PC-3 (cell line): ENCODE data around the gene P4HTM. TPM values are rescaled to one million over a fixed set of nuclear protein-coding genes. Genes with fewer than 3 reads are reported as not detected.

Experiments
- ATAC-seq: fragments of 200-7000 bp; cut with Tn5 transposase; 2 replicates; pipeline ENCODE4 v1.9.1; 2020; ENCODE audit warnings: mild to moderate bottlenecking, moderate library complexity
- BruUV-seq: library from RNA; stranded (reverse); fragments of 400-500 nt; replicated peaks from 2 replicates; lab custom pipeline; 2021; lab: Mats Ljungman, UMichigan
- CTCF ChIA-PET: fragments of 300-600 bp; sonication (Branson Sonifier 250); formaldehyde crosslinking; loops from one replicate; lab custom pipeline; 2022; ENCODE audit warnings: antibody characterized with exemption; lab: Charles Lee
- POLR2A ChIA-PET: fragments of 300-600 bp; sonication (Branson Sonifier 250); formaldehyde crosslinking; loops from one replicate; lab custom pipeline; 2022; ENCODE audit warnings: antibody characterized with exemption; ENCODE audit not compliant: unreplicated experiment; lab: Charles Lee
- DNase-seq: peaks from one replicate; pipeline ENCODE4 v3.0.0-alpha.2; 2015
- H2AFZ ChIP-seq: fragments of 300-600 bp; sonication (generic); 2 replicates; pipeline ENCODE4 v1.6.0; 2016; ENCODE audit warnings: antibody characterized with exemption, low read length
- H3F3A ChIP-seq: fragments of 300-600 bp; sonication (generic); one replicate; pipeline ENCODE4 v1.6.0; 2017; ENCODE audit warnings: antibody characterized with exemption, low read length, control low read depth, mild to moderate bottlenecking; ENCODE audit not compliant: unreplicated experiment
- H3K27ac ChIP-seq: fragments of 300-600 bp; sonication (generic); 2 replicates; pipeline ENCODE4 v1.5.1; 2016; ENCODE audit warnings: mild to moderate bottlenecking, low read length
- H3K27me3 ChIP-seq: fragments of 300-600 bp; sonication (generic); 2 replicates; pipeline ENCODE4 v1.6.1; 2016; ENCODE audit warnings: low read length, mixed read lengths
- H3K36me3 ChIP-seq: fragments of 300-600 bp; sonication (generic); 2 replicates; pipeline ENCODE4 v1.6.1; 2016; ENCODE audit warnings: low read depth, mixed run types, low read length, mixed read lengths
- H3K4me1 ChIP-seq: fragments of 300-600 bp; sonication (generic); 2 replicates; pipeline ENCODE4 v1.5.1; 2016; ENCODE audit warnings: low read length; ENCODE audit not compliant: insufficient read depth
- H3K4me2 ChIP-seq: fragments of 300-600 bp; sonication (generic); 2 replicates; pipeline ENCODE4 v1.6.0; 2016; ENCODE audit warnings: low read length
- H3K4me3 ChIP-seq: fragments of 300-600 bp; sonication (generic); 2 replicates; pipeline ENCODE4 v1.5.1; 2016; ENCODE audit warnings: mild to moderate bottlenecking, low read length, mixed read lengths
- H3K79me2 ChIP-seq: fragments of 300-600 bp; sonication (generic); 2 replicates; pipeline ENCODE4 v1.6.1; 2017; ENCODE audit warnings: low read length, mixed read lengths
- H3K9ac ChIP-seq: fragments of 300-600 bp; sonication (generic); 2 replicates; pipeline ENCODE4 v1.6.0; 2016; ENCODE audit warnings: mild to moderate bottlenecking, low read length
- H3K9me2 ChIP-seq: fragments of 300-600 bp; sonication (generic); replicated peaks from 2 replicates; pipeline ENCODE4 v1.6.1; 2016; ENCODE audit warnings: mixed run types, low read length, mixed read lengths
- H3K9me3 ChIP-seq: fragments of 300-600 bp; sonication (generic); 2 replicates; pipeline ENCODE4 v1.6.1; 2016; ENCODE audit warnings: low read length, mixed read lengths
- H4K20me1 ChIP-seq: fragments of 300-600 bp; sonication (generic); 2 replicates; pipeline ENCODE4 v1.6.1; 2016; ENCODE audit warnings: low read length, mixed read lengths
- CTCF ChIP-seq: fragments of 300-600 bp; sonication (generic); conservative IDR thresholded peaks from 2 replicates; pipeline ENCODE4 v1.5.1; 2017; ENCODE audit warnings: antibody characterized with exemption, low read depth, mild to moderate bottlenecking, low read length
- EZH2 ChIP-seq: fragments of 300-600 bp; sonication (generic); IDR thresholded peaks from one replicate; pipeline ENCODE4 v1.6.1; 2017; ENCODE audit warnings: antibody characterized with exemption, mild to moderate bottlenecking, low read length; ENCODE audit not compliant: unreplicated experiment
- EZH2phosphoT487 ChIP-seq: fragments of 300-600 bp; sonication (generic); IDR thresholded peaks from 2 replicates; pipeline ENCODE4 v1.6.1; 2018; ENCODE audit warnings: mild to moderate bottlenecking, antibody characterized with exemption, low read length, borderline replicate concordance
- intact Hi-C: fragments of 100-400 bp; cut with micrococcal nuclease; formaldehyde crosslinking; loops from 2 replicates; pipeline ENCODE4 v1.9.0; 2023
- total RNA-seq: library from RNA; depleted of rRNA; stranded (reverse); fragments of >200 nt; gene quantifications from 2 replicates; pipeline ENCODE4 v1.2.3, GENCODE V29; 2014

Gene P4HTM
- total RNA-seq, 1 experiment from 2014 or later = 44.5 TPM

GRCh38 chr3:49012441-49013017 lies 22.5 kb downstream of the P4HTM start:
- intact Hi-C loops = no loop called here
- no peak overlapping the region for H2AFZ ChIP-seq
- TF ChIP-seq EZH2 (no peak), EZH2phosphoT487 (no peak), CTCF (no peak)
- no TSS peak for BruUV-seq
- DNase-seq = no peak
- peaks cover 16% of the 10 kb centered on the region for H3K4me1 ChIP-seq
- H4K20me1 ChIP-seq = peaks cover 26% of the 10 kb centered on the region
- H3K27ac ChIP-seq = no peak overlapping the region
- POLR2A ChIA-PET = interaction anchor here (0.7 kb wide), 1 partner anchor 8 kb away, joined by 3 read pairs; no protein-coding TSS in a partner anchor
- H3K9ac ChIP-seq = no peak overlapping the region
- H3K4me3 ChIP-seq = no peak overlapping the region
- H3K9me2 ChIP-seq = no peaks in the 10 kb centered on the region
- H3K27me3 ChIP-seq = no peaks in the 10 kb centered on the region
- peaks cover 62% of the 10 kb centered on the region for H3K79me2 ChIP-seq
- ATAC-seq = no peak
- no peak overlapping the region for H3K4me2 ChIP-seq
- H3K36me3 ChIP-seq = peaks cover 34% of the 10 kb centered on the region
- H3K9me3 ChIP-seq = no peaks in the 10 kb centered on the region
- CTCF ChIA-PET = interaction anchor here (1.3 kb wide), 1 partner anchor 24 kb away, joined by 3 read pairs; no protein-coding TSS in a partner anchor
- no peaks in the 10 kb centered on the region for H3F3A ChIP-seq

- ATAC-seq (no peak), DNase-seq (no peak)
- peaks cover 34% of the 10 kb centered on the region for H3K36me3 ChIP-seq
- no TSS peak for BruUV-seq
- no peaks in the 10 kb centered on the region for H3K9me3 ChIP-seq
- intact Hi-C loops = no loop called here
- H3K27me3 ChIP-seq = no peaks in the 10 kb centered on the region
- no peak overlapping the region for H3K27ac ChIP-seq
- no peak overlapping the region for H3K4me2 ChIP-seq
- H3K9ac ChIP-seq = no peak overlapping the region
- H3K9me2 ChIP-seq = no peaks in the 10 kb centered on the region
- POLR2A ChIA-PET = no interaction called here
- H3K4me3 ChIP-seq = no peak overlapping the region
- peaks cover 14% of the 10 kb centered on the region for H3K4me1 ChIP-seq
- CTCF ChIA-PET = interaction anchor here (1.5 to 1.9 kb wide), 2 partner anchors 24 to 26 kb away, joined by 9 to 22 read pairs; partner anchors contain the start of gene P4HTM
- peaks cover 55% of the 10 kb centered on the region for H3K79me2 ChIP-seq
- H3F3A ChIP-seq = no peaks in the 10 kb centered on the region
- no peak overlapping the region for H2AFZ ChIP-seq
- H4K20me1 ChIP-seq = peaks cover 23% of the 10 kb centered on the region
- no peak for TF ChIP-seq EZH2
- no peak for TF ChIP-seq CTCF
- no peak for TF ChIP-seq EZH2phosphoT487
Observed at GRCh38 chr3:49013113-49013737, 23.2 kb downstream of the P4HTM start.
